Caki2 (cell line): Measurements from ENCODE around the gene PWWP2B. TPM values are rescaled to one million over a fixed set of nuclear protein-coding genes. Genes with fewer than 3 reads are reported as not detected.

Source experiments
- DNase-seq: peaks from one replicate; pipeline ENCODE4 v3.0.0-alpha.2; 2015; ENCODE audit warnings: low read depth
- in situ Hi-C: cut with HindIII; loops from 2 replicates; pipeline ENCODE4 v1.10.0; 2016; ENCODE audit warnings: low sequenced_read_pairs, low pct_unique_long_range_greater_than_20kb, mixed read lengths
- total RNA-seq: library from RNA; depleted of rRNA; stranded (reverse); fragments of >200 nt; shearing (Covaris generic); gene quantifications from 2 replicates; pipeline ENCODE4 v1.2.3, GENCODE V29; 2014; ENCODE audit warnings: low replicate concordance

The PWWP2B gene
- total RNA-seq, 1 experiment from 2014 or later, result 14.8 TPM

- in situ Hi-C loops, result no loop called here
- DNase-seq, result no peak
Observed at GRCh38 chr10:132361581-132362101, 35.4 kb upstream of the PWWP2B start.

DNA sequence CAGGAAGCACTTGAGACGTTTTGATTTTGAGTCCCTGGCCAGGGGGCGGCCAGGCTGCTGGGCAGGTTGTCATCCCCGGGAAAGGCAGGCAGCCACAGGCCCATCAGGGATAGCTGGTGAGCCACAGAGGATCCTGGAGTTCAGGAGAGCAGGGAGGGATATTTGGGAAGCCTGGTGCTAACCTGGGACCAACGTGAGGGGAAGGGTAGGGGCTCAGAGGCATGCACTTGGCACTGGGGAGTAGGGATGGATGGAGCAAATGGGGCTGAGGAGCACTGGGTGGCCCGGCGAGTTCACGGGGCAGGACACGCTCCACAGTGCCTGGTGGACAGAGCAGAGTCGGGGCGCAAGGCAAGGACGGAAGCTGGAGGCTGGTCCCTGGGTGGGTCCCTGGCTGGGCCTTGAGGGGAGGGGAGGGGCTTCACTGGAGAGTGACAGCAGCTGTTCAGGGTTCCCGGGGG is 34.8 kb upstream of the PWWP2B start:
- in situ Hi-C loops, result no loop called here
- no peak for DNase-seq

- in situ Hi-C loops, result no loop called here
Observed at GRCh38 chr10:132363376-132363775, 33.6 kb upstream of the PWWP2B start.

DNA sequence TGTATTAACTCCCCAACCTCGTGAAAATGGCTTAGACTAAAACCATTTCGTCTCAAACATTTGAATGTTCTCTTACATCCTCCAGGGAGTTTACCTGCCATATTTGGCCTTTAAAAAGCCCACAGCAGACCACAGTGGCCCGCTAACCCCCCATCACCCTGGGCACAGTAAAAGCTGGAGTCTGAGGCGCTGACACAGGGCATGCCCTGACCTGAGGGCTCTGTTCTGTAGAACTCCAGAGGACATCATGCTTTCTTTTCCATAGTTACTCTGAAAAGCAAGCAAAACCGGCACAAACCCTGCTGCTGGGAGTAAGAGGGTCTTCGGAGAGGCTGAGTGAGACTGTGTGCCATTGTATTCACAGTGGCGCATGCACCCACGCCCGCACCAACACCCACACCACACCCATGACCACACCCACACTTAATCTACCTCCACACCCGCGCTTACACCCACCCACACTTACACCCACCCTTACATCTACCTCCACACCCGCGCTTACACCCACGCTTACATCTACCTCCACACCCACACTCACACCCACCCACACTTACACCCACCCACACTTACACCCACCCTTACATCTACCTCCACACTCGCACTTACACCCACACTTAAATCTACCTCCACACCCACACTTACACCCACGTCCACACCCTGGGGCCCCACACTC is 32.9 kb upstream of the PWWP2B start:
- peak; percentile 23 for DNase-seq
- in situ Hi-C loops, result no loop called here

More at GRCh38 chr10:132363376-132363775, 33.6 kb upstream of the PWWP2B start:
- no peak for DNase-seq

DNA sequence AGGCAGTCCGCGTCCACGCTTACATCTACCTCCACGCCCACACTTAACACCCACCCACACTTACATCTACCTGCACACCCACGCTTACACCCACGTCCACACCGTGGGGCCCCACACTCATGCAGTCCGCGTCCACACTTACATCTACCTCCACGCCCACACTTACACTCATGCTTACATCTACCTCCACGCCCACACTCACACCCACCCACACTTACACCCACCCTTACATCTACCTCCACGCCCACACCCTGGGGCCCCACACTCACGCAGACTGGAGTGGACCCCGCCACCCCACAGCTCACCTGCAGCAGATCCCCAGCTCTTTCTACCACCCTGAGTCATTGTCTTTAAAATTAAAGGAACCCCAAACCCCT is 32.4 kb upstream of the PWWP2B start:
- in situ Hi-C loops, result no loop called here
- no peak for DNase-seq

DNA sequence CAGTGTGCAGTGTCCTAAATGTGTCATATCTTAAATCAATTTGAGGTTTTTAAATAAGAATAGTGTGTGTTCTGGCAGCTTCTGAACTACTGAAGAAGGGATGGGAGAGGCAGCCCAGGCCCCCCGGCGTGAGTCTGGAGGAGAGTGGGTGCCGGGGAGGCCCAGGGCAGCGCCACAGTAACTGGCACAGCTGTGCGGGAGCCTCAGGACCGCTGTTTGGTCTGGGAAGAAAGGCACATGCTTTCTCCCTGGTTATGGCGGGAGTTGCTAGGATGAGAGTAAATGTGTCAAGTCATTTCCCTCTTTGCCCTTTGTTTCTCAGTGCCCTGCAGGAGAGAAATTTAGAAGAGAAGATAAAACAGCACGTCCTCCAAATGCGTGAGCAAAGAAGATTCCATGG is 31.9 kb upstream of the PWWP2B start:
- in situ Hi-C loops, result no loop called here
- no peak for DNase-seq

DNA sequence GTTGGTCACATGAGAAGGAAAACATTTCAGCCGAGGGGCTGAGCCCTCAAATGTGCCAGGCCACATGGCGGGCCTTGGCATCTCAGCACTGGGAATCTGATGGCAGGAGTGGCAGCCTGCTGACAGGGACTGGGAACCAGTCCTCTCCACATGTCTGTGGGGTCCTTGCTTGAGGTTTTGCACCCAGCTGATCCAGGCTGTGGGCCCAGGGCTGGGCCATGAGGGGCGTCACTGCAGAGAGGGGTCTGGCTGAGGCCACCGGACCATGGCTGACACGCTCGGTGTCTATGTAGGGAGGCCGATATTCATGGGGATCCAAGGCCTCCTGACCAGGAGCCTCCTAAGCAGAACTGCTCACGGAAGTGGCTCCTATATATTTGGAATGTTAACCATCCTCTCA is 31.0 kb upstream of the PWWP2B start:
- DNase-seq, result no peak
- in situ Hi-C loops, result no loop called here

- in situ Hi-C loops, result no loop called here
- DNase-seq, result no peak
Observed at GRCh38 chr10:132366499-132366898, 30.5 kb upstream of the PWWP2B start.

GRCh38 chr10:132368391-132368790 is 28.6 kb upstream of the PWWP2B start:
- DNase-seq, result no peak
- in situ Hi-C loops, result no loop called here

- DNase-seq, result no peak
- in situ Hi-C loops, result no loop called here
Observed at GRCh38 chr10:132368881-132369635, 27.9 kb upstream of the PWWP2B start.

- in situ Hi-C loops, result no loop called here
- DNase-seq, result no peak
Observed at GRCh38 chr10:132369636-132370185, 27.3 kb upstream of the PWWP2B start.

GRCh38 chr10:132370426-132371340 is 26.3 kb upstream of the PWWP2B start:
- in situ Hi-C loops, result no loop called here
- DNase-seq, result no peak

DNA sequence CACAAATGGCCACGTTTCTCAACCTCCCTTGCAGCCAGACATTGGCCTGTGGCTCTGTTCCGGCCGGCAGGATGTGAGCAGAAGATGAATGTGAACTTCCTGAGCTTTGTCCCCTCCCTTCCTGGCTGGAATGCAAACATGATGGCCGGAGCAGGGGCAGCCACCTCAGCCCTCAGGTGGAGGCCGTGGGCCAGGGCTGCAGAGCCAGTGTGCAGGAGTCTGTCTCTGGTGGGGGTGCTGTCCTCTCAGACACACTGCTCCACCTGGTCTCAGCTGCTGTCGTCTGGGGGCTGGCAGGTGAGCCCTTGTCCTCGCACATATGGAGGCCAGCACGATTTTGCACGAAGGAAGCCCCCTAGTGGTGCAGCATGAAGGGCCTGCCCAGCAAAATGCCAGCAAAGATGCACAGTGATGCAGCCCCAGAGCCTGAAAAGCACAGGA is 25.3 kb upstream of the PWWP2B start:
- in situ Hi-C loops, result no loop called here
- no peak for DNase-seq

DNA sequence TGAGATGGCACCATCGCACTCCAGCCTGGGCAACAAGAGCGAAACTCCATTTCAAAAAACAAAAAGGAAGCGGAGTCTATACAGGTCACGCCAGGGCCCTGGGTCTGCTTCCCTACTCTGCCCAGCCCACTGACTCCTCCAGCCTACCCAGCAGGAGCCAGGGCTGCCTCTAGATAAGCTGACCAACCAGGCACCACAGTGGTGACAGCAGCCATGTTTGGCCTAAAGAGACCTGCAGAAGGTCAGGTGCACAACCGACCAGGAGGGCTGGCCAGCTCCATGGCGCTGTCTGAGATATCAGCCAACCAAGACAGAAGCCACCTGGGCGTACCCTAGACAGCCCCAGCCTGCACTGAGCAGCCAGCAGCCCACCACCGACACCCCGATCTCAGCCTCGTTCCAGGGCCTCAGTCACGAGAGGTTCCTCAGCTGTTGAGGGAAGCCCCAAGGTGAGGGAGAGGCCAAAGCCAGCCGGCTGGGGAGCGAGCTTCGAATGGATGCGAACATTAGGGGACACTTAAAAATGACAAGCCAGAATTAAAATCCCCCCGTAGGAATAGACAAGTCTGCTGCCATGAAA is 24.4 kb upstream of the PWWP2B start:
- DNase-seq, result no peak
- in situ Hi-C loops, result no loop called here

DNA sequence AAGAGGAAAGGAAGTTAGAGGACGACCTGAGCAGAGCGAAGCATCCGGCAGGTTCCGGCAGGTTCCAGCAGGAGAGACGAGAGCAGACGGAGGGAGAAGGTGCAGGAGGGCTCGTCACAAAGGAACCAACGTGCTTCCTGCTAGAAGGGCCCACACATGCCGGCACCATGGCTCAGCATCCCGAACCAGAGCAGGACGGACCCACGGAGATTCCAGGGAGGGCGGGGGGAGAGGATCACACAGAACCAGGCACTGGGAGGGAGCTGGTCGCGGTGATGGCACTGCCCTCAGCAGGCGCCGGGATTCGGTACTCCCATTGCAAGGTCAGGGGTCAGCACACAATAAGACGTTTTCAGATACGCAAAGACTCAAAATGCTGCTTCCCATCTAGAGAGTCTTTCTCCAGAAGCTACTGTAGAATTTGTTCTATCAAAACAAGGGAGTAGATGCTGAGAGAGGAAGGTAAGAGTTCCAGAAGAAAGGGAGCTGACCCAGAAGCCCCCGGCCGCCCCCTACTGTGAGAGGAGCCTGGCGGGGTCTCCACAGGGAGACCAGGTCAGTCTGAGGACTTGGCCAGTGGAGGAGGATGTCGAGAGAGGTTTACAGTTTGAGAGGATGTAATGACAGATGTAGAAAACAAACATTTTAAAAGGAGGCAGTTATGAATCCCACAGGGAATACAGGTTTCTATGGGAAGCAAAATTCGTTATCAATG is 23.6 kb upstream of the PWWP2B start:
- DNase-seq, result no peak
- in situ Hi-C loops, result no loop called here

GRCh38 chr10:132374176-132374575 is 22.8 kb upstream of the PWWP2B start:
- no peak for DNase-seq
- in situ Hi-C loops, result no loop called here

- no peak for DNase-seq
- in situ Hi-C loops, result no loop called here
Observed at GRCh38 chr10:132374612-132375011, 22.4 kb upstream of the PWWP2B start.
